ENCODE data around the gene NT5M.

Gene NT5M

GRCh38 chr17:17341452-17341851, 38.3 kb downstream of the NT5M start:
- ChIA-PET POLR2A (ENCODE audit: low non-redundant PET) (no interaction called here), CTCF (no interaction called here)
- no peak for DNase-seq (ENCODE audit: low spot score)
- H3K27ac ChIP-seq: no peak overlapping the region
- TF ChIP-seq CTCF (conservative IDR thresholded peaks at IDR 0.05; ENCODE audit: low read depth): no peak

GRCh38 chr17:17342242-17342945, 39.2 kb downstream of the NT5M start:
- ChIA-PET POLR2A (ENCODE audit: low non-redundant PET) (no interaction called here), CTCF (interaction anchor here (0.6 kb wide), 1 partner anchor 13 kb away, joined by 3 read pairs; no protein-coding TSS in a partner anchor)
- no peak for TF ChIP-seq CTCF (conservative IDR thresholded peaks at IDR 0.05; ENCODE audit: low read depth)
- H3K27ac ChIP-seq: no peak overlapping the region
- DNase-seq (ENCODE audit: low spot score): no peak

- no peak for DNase-seq (ENCODE audit: low spot score)
- no peak for TF ChIP-seq CTCF (conservative IDR thresholded peaks at IDR 0.05; ENCODE audit: low read depth)
- POLR2A ChIA-PET (ENCODE audit: low non-redundant PET): no interaction called here
- H3K27ac ChIP-seq: no peak overlapping the region
- CTCF ChIA-PET: no interaction called here
Observed at GRCh38 chr17:17343160-17343735, 40.1 kb downstream of the NT5M start.

GRCh38 chr17:17343896-17344506, 40.8 kb downstream of the NT5M start:
- POLR2A ChIA-PET (ENCODE audit: low non-redundant PET): no interaction called here
- CTCF ChIA-PET: no interaction called here
- no peak for DNase-seq (ENCODE audit: low spot score)
- no peak overlapping the region for H3K27ac ChIP-seq
- TF ChIP-seq CTCF (conservative IDR thresholded peaks at IDR 0.05; ENCODE audit: low read depth): no peak

- no peak for DNase-seq (ENCODE audit: low spot score)
- CTCF ChIA-PET: interaction anchor here (0.5 kb wide), 1 partner anchor 471 kb away, joined by 3 read pairs; no protein-coding TSS in a partner anchor
- TF ChIP-seq CTCF (conservative IDR thresholded peaks at IDR 0.05; ENCODE audit: low read depth): no peak
- no peak overlapping the region for H3K27ac ChIP-seq
- POLR2A ChIA-PET (ENCODE audit: low non-redundant PET): no interaction called here
Observed at GRCh38 chr17:17344507-17345293, 41.5 kb downstream of the NT5M start.

- H3K27ac ChIP-seq: no peak overlapping the region
- CTCF ChIA-PET: no interaction called here
- POLR2A ChIA-PET (ENCODE audit: low non-redundant PET): interaction anchor here (0.6 kb wide), 1 partner anchor 109 kb away, joined by 4 read pairs; no protein-coding TSS in a partner anchor
- DNase-seq (ENCODE audit: low spot score): no peak
- no peak for TF ChIP-seq CTCF (conservative IDR thresholded peaks at IDR 0.05; ENCODE audit: low read depth)
Observed at GRCh38 chr17:17345294-17345597, 42.1 kb downstream of the NT5M start.

Data from RWPE1 (cell line).